SHP77 (cell line): ENCODE data around the gene HPS4.

ENCODE experiments used
- DNase-seq, 2 experiments: peaks; one replicate each; lab custom pipeline; 2025; lab: John Stamatoyannopoulos, UW

The HPS4 gene

DNA sequence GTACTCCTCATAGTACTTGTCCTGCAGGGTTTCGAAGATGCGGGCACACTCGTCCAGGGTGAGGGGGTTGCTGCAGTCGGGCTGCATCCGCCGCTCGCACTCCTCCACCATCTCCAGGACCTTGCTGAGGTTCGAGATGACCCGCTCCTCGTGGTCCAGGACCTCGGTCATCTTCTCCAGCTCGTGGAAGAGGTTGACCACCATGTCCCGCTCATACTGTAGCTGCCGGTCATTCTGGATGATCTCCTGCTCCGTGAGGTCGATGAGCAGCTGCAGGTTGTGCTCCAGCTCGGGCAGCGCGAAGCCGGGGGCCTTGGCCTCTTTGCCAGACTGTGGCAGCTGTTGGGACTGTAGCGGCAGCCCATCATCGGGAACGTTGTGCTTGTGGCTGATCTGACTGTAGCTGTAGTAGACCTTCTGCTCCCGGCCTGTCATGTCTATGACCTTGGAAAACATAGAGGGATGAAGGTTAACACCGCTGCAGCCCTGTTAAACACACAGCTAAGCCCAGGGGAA is 15.7 kb upstream of the HPS4 start:
- no peak for DNase-seq

DNA sequence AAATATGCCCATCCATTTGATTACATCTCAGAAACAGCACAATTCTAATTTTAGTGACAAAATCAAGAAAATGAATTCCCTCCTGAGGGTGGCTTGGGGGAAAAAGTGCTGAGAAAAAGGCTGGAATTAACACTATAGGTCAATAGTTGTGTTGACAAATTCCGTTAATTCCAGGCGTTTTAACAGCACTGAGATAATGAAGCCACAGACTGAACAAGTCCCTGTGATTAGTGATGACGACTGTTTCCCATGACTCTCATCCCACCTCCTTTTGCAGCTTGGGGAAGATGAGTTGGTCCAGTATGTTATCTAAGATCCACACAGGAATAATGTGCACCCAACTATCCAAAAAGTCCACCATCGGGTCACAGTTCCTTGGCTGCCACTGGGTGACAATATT is 12.9 kb upstream of the HPS4 start:
- DNase-seq, result no peak

GRCh38 chr22:26494506-26494905 is 10.9 kb upstream of the HPS4 start:
- no peak for DNase-seq

- DNase-seq, result no peak
These were observed 8.6 kb upstream of the HPS4 start for GRCh38 chr22:26492220-26492619.

DNA sequence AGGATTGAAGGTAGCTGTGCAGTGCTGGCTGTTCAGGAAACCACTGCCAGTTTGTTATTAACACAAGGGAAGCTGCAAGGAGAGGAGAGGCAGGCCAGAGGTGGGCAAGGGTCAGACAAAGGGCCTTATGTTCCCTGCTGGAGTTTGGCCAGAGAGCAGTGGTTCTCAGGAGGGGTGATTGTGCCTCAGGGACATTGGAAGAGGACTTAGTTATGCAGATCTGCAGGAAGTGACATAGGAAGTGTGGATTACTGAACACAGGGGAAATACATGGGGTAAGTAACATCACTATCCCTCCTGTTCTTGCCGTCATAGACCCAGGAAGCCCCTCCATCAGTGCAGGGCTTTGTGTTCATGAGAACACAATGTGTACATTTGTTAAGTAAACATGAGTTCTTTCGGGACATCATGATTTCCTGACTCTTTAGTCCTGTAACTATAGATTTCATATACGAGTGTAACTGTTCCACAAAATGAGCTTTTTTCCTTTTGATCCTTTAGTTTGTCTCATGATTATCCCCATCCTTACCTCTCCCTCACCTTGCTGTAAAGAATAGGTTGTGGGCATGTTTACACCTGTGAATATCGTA is 6.0 kb upstream of the HPS4 start:
- DNase-seq, result no peak

DNA sequence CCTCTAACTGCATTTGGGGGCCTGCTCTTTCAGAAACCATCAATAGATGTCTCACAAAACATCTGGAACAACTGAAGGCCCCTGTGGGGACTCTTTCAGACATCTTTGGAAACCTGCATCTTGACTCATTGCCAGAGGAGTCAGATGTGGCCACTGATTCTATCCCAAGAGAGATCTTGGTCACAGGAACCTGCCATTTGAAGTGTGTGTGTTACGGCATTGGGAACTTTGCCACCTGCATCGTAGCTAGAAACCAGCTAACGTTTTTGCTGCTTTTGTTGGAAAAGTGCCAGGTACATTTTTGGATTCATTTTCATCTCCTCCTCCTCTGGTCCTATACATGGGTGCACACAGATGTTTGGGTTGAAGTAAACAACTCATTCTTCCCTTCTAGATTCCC is 4.4 kb upstream of the HPS4 start:
- DNase-seq, result no peak

- DNase-seq, result no peak
These were observed 2.8 kb upstream of the HPS4 start for GRCh38 chr22:26486394-26486793.

DNA sequence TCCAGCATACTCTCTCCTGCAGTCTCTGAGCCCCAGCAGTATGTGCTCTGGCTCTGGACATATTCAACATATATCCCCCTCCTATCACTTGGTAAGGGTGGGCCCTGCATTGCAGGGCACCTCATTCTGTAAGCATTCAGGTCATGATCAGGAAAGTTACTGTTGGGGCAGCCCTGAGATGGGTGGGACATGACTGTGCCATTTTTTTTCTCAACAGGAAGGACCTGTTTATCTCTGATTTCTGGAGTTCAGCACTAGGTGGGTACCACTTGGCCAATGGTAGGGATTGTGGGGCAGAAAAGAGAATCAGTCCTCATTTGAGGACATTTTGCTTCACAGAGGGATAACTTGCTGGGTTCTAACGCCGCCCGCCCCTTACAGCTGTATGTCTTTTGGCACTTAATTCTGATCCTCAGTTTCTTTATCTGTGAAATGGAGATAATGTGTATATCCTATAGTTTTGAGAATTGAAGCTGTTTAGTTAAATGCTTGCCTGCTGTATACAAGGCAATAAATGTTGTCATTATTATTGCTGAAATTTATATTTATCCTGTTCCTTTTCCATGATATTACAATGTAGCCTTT is 2.3 kb upstream of the HPS4 start:
- no peak for DNase-seq

GRCh38 chr22:26485013-26485412 is 1.4 kb upstream of the HPS4 start:
- DNase-seq, result no peak

DNA sequence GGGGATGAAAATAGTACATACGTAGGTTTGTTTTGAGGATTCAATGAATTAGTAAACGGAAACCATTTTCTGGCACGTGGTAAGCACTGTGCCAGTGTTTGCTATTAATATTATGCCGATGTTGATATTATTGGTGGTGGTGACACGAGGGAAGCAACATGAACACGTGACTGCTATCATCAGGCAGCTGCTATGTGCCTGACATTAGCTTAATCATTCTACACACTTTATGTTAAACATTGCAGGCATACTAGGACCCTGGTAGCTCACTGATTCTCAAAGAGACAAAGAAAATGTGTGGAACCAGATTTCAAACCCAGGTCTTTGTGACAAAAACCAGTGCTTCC is 750 bp upstream of the HPS4 start:
- no peak for DNase-seq

DNA sequence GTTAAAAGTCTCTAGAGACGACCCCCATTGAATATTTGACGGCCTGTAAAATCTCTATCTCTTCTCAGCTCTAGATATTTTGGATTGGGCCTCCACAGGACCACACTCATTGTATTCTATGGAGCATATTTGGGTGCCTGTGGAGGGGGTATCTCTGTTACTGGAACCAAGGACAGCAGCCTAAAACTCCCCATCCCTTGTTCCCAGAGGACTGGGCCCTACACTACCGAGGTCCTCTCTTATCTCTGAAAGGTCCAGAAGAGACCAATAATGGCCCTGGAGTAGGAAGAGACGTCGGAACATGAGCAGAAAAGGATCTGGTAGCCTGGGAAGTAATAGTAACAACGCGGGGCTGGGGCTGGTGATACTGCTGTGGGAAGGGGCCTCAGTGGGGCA is 542 bp downstream of the HPS4 start:
- no peak for DNase-seq

DNA sequence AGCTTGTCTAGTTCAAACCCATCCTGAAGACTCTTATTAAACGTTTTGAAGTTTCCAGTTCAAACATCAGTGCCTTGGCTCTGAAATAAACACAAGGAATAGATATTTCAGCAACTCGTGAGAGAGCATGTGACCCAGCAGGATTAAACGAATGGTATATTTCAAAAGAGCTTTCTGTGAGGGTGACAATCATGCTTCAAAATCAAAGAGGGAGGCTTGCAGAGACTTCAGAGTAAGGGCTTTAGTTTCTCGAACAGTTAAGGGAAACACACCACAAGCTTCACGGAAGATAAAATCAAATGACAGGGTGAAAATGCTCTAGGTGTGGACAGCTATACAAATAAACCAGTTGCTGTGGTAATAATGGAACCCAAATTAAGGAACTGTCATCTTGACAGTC is 1.4 kb downstream of the HPS4 start:
- no peak for DNase-seq

DNA sequence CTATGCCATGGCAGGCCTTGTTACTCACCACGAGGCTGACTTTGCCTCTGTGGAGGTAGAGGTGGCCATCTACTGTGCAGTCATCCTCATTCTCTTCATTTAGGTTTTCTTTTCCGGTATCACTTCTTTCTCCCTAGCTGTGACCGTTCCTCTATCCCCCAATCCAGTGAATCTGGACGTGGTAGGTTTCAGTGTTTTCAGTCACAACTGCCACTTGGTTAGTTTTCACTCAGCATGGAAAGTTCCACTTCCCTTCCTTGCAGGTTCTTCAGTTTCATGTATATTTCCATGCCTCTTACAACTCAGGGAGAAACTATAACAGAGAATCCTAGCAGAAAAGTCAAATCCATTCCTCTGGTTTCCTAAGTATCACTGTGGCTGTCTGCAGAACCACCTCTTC is 1.9 kb downstream of the HPS4 start:
- DNase-seq, result no peak

GRCh38 chr22:26481112-26481693 is 2.4 kb downstream of the HPS4 start:
- no peak for DNase-seq

DNA sequence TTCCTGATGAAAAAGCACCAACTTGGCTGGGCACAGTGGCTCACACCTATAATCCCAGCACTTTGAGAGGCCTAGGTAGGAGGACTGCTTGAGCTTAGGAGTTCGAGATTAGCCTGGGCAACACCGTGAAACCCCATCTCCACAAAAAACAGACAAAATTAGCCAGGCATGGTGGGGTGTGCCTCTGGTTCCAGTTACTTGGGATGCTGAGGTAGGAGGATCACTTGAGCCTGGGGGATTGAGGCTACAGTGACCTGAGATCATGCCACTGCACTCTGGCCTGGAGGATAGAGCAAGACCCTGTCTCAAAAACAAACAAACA is 3.0 kb downstream of the HPS4 start:
- no peak for DNase-seq

GRCh38 chr22:26479792-26480610 is 3.6 kb downstream of the HPS4 start:
- DNase-seq, result no peak

GRCh38 chr22:26479043-26479791 is 4.4 kb downstream of the HPS4 start:
- DNase-seq, result no peak

DNA sequence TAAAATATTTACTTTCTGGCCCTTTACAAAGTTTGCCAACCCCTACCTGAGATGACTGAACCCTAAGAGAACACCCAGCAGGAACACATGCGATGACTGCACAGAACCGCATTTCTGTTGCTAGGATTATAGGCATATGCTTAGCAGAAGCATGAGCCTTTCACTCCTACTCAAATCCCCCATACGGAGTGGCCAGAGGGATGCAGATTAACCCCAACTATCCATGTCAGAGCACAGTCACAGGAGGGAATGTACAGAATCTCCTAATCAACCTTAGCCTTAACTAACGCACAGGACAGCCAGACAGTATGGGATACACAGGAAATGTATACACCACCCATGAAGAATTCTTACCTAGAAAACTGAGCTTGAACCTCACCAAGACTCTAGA is 6.2 kb downstream of the HPS4 start:
- no peak for DNase-seq

GRCh38 chr22:26476705-26477340 is 6.8 kb downstream of the HPS4 start:
- DNase-seq, result no peak

DNA sequence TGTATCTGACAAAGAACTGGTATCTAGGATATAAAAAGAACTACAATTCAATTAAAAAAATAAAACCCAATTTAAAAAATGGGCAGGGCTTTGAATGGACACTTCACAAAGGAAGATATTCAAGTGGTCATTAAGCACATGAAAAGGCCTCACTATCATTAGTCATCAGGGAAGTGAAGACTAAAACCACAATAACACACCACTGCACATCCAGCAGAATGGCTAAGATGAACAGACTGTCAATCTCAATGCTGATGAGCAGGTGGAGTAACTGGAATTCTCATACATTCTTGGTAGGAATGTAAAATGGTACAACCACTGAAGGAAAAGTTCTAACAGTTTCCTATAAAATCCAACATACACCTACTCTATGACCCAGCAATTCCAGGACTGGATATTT is 8.9 kb downstream of the HPS4 start:
- DNase-seq, result no peak

DNA sequence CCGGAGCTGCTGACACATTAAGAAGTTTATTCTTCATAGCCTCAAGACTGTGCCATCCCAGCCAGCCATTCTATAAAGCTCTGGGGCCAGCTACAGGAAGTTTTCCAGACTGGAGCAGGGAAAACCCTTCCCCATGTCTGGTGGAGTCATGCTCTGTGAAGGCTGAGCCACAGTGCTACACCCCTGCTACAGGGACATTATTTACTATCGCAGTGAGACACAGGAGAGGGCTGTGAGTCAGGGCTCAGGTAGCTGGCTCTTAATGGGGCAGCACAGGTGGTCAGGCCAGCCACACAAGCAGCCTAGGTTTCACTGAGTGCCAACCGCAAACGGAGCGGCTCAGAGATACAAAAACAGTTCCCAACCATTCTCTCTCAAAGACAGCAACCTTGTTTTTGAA is 12.1 kb downstream of the HPS4 start:
- DNase-seq, result no peak

- DNase-seq, result no peak
These were observed 12.8 kb downstream of the HPS4 start for GRCh38 chr22:26470807-26471206.
